NCI-H345 (cell line): ENCODE measurements around the gene FUT8.

Experiments used
- DNase-seq: peaks from one replicate; lab custom pipeline; 2025; lab: John Stamatoyannopoulos, UW

The FUT8 gene

GRCh38 chr14:65558363-65558762 is 145.8 kb downstream of the FUT8 start:
- DNase-seq: no peak

- no peak for DNase-seq
These were observed 148.0 kb downstream of the FUT8 start for GRCh38 chr14:65560340-65561027.

GRCh38 chr14:65564370-65564769 is 151.8 kb downstream of the FUT8 start:
- no peak for DNase-seq

- DNase-seq: no peak
These were observed 153.4 kb downstream of the FUT8 start for GRCh38 chr14:65565948-65566347.

GRCh38 chr14:65566820-65567522 is 154.4 kb downstream of the FUT8 start:
- no peak for DNase-seq

- DNase-seq: no peak
These were observed 162.1 kb downstream of the FUT8 start for GRCh38 chr14:65574611-65575010.

- DNase-seq: no peak
These were observed 162.9 kb downstream of the FUT8 start for GRCh38 chr14:65575389-65575788.

GRCh38 chr14:65580973-65581372 is 168.4 kb downstream of the FUT8 start:
- no peak for DNase-seq

GRCh38 chr14:65581378-65581777 is 168.8 kb downstream of the FUT8 start:
- DNase-seq: no peak

GRCh38 chr14:65581799-65582198 is 169.3 kb downstream of the FUT8 start:
- DNase-seq: no peak

- no peak for DNase-seq
These were observed 172.7 kb downstream of the FUT8 start for GRCh38 chr14:65585216-65585615.

- no peak for DNase-seq
These were observed 176.1 kb downstream of the FUT8 start for GRCh38 chr14:65588426-65589140.

GRCh38 chr14:65594153-65594881 is 181.8 kb downstream of the FUT8 start:
- DNase-seq: no peak

- no peak for DNase-seq
These were observed 182.3 kb downstream of the FUT8 start for GRCh38 chr14:65594882-65595237.

GRCh38 chr14:65599375-65599774 is 186.8 kb downstream of the FUT8 start:
- DNase-seq: no peak

GRCh38 chr14:65600742-65601141 is 188.2 kb downstream of the FUT8 start:
- no peak for DNase-seq

- no peak for DNase-seq
These were observed 192.0 kb downstream of the FUT8 start for GRCh38 chr14:65604535-65604934.

- no peak for DNase-seq
These were observed 192.4 kb downstream of the FUT8 start for GRCh38 chr14:65604936-65605335.

GRCh38 chr14:65606460-65606859 is 193.9 kb downstream of the FUT8 start:
- DNase-seq: no peak

GRCh38 chr14:65613131-65613650 is 200.7 kb downstream of the FUT8 start:
- no peak for DNase-seq

- DNase-seq: no peak
These were observed 206.5 kb downstream of the FUT8 start for GRCh38 chr14:65618996-65619395.

GRCh38 chr14:65620195-65620594 is 207.7 kb downstream of the FUT8 start:
- DNase-seq: no peak
